H9 (cell line): Measurements from ENCODE around the gene GPX2. TPM values are rescaled to one million over a fixed set of nuclear protein-coding genes. Genes with fewer than 3 reads are reported as not detected.

Experiments used
- DNase-seq: peaks from one replicate; pipeline ENCODE4 v3.0.0-alpha.2; 2017
- H2AFZ ChIP-seq: one replicate; pipeline ENCODE4 v1.6.1; 2013; ENCODE audit warnings: mild to moderate bottlenecking, low read length, control low read depth, moderate library complexity
- H2AK5ac ChIP-seq: 2 replicates; pipeline ENCODE4 v1.6.1; 2013; ENCODE audit warnings: low read length, control low read depth, mixed read lengths; ENCODE audit not compliant: insufficient read length
- H2BK120ac ChIP-seq: one replicate; pipeline ENCODE4 v1.6.1; 2013; ENCODE audit warnings: low read depth, mild to moderate bottlenecking, low read length, control low read depth, inconsistent platforms; ENCODE audit not compliant: poor library complexity, severe bottlenecking
- H2BK12ac ChIP-seq: 2 replicates; pipeline ENCODE4 v1.6.1; 2013; ENCODE audit warnings: low read length, control low read depth, mixed read lengths, low read depth; ENCODE audit not compliant: insufficient read length
- H2BK15ac ChIP-seq: 2 replicates; pipeline ENCODE4 v1.6.1; 2013; ENCODE audit warnings: low read depth, low read length, control low read depth
- H2BK20ac ChIP-seq: one replicate; pipeline ENCODE4 v1.6.1; 2013; ENCODE audit warnings: low read depth, mild to moderate bottlenecking, low read length, control low read depth, inconsistent platforms; ENCODE audit not compliant: poor library complexity, severe bottlenecking
- H2BK5ac ChIP-seq: 2 replicates; pipeline ENCODE4 v1.6.1; 2013; ENCODE audit warnings: low read length, control low read depth, mixed read lengths; ENCODE audit not compliant: insufficient read length
- H3K14ac ChIP-seq: 2 replicates; pipeline ENCODE4 v1.6.1; 2013; ENCODE audit warnings: low read length, control low read depth; ENCODE audit not compliant: insufficient read depth
- H3K18ac ChIP-seq: 2 replicates; pipeline ENCODE4 v1.6.1; 2013; ENCODE audit warnings: low read depth, mild to moderate bottlenecking, mixed read lengths, low read length, control low read depth; ENCODE audit not compliant: insufficient read length
- H3K23ac ChIP-seq: 2 replicates; pipeline ENCODE4 v1.6.1; 2013; ENCODE audit warnings: low read length, control low read depth, mixed read lengths, low read depth; ENCODE audit not compliant: insufficient read length
- H3K23me2 ChIP-seq: 2 replicates; pipeline ENCODE4 v1.6.1; 2013; ENCODE audit warnings: low read depth, mild to moderate bottlenecking, mixed read lengths, low read length, control low read depth; ENCODE audit not compliant: insufficient read length, poor library complexity, severe bottlenecking
- H3K27ac ChIP-seq: 2 replicates; pipeline ENCODE4 v1.5.1; 2013; ENCODE audit warnings: low read length, control low read depth, mixed read lengths, low read depth; ENCODE audit not compliant: insufficient read length
- H3K27me3 ChIP-seq: 2 replicates; pipeline ENCODE4 v1.6.1; 2013; ENCODE audit warnings: low read length, control low read depth, inconsistent platforms; ENCODE audit not compliant: insufficient read depth
- H3K4ac ChIP-seq: 2 replicates; pipeline ENCODE4 v1.6.1; 2013; ENCODE audit warnings: low read depth, mild to moderate bottlenecking, control low read depth, inconsistent platforms, low read length, moderate library complexity
- H3K4me1 ChIP-seq: 2 replicates; pipeline ENCODE4 v1.6.1; 2013; ENCODE audit warnings: low read length, control low read depth, inconsistent platforms; ENCODE audit not compliant: insufficient read depth
- H3K4me2 ChIP-seq: 2 replicates; pipeline ENCODE4 v1.6.1; 2013; ENCODE audit warnings: low read length, control low read depth, mixed read lengths; ENCODE audit not compliant: insufficient read length, insufficient read depth
- H3K56ac ChIP-seq: 2 replicates; pipeline ENCODE4 v1.6.1; 2013; ENCODE audit warnings: low read depth, mild to moderate bottlenecking, mixed read lengths, low read length, control low read depth; ENCODE audit not compliant: insufficient read length
- H3K79me1 ChIP-seq: 2 replicates; pipeline ENCODE4 v1.6.1; 2013; ENCODE audit warnings: low read depth, mild to moderate bottlenecking, moderate library complexity, low read length, control low read depth, inconsistent platforms; ENCODE audit not compliant: insufficient read depth, poor library complexity, severe bottlenecking
- H3K79me2 ChIP-seq: 2 replicates; pipeline ENCODE4 v1.6.1; 2013; ENCODE audit warnings: low read length, control low read depth, inconsistent platforms; ENCODE audit not compliant: insufficient read depth
- H3K9ac ChIP-seq: 2 replicates; pipeline ENCODE4 v1.6.1; 2013; ENCODE audit warnings: low read length, control low read depth, mixed read lengths; ENCODE audit not compliant: insufficient read length; ENCODE audit errors: extremely low read depth
- H3K9me3 ChIP-seq: one replicate; pipeline ENCODE4 v1.6.1; 2013; ENCODE audit warnings: low read depth, low read length, inconsistent platforms; ENCODE audit not compliant: control insufficient read depth
- H3T11ph ChIP-seq: one replicate; pipeline ENCODE4 v1.6.1; 2013; ENCODE audit warnings: mild to moderate bottlenecking, low read length, control low read depth, inconsistent platforms
- H4K20me1 ChIP-seq: one replicate; pipeline ENCODE4 v1.6.1; 2013; ENCODE audit not compliant: control insufficient read depth, insufficient read length, insufficient read depth
- H4K5ac ChIP-seq: 2 replicates; pipeline ENCODE4 v1.6.1; 2013; ENCODE audit warnings: low read depth, mild to moderate bottlenecking, mixed read lengths, low read length, control low read depth; ENCODE audit not compliant: insufficient read length
- H4K8ac ChIP-seq: replicated peaks from 2 replicates; pipeline ENCODE4 v1.6.1; 2013; ENCODE audit warnings: low read length, control low read depth, mixed read lengths, low read depth; ENCODE audit not compliant: insufficient read length
- H4K91ac ChIP-seq: 2 replicates; pipeline ENCODE4 v1.6.1; 2013; ENCODE audit warnings: low read depth, mild to moderate bottlenecking, moderate library complexity, mixed read lengths, low read length, control low read depth; ENCODE audit not compliant: insufficient read length
- H3K27ac Mint-ChIP-seq, 3 experiments: 2 replicates in 2 of 3; 3 replicates in 1 of 3; pipeline ENCODE4 v1.8.0; 2020 to 2021; ENCODE audit warnings: mixed read lengths in 3 of 3, mild to moderate bottlenecking in 1 of 3, moderate library complexity in 1 of 3
- H3K27me3 Mint-ChIP-seq: 2 replicates; pipeline ENCODE4 v1.8.0; 2021; ENCODE audit warnings: low read depth, mild to moderate bottlenecking, moderate library complexity, mixed read lengths
- H3K36me3 Mint-ChIP-seq, 3 experiments: 2 replicates in 2 of 3; 3 replicates in 1 of 3; pipeline ENCODE4 v1.8.0; 2020 to 2021; ENCODE audit warnings: low read depth in 3 of 3, mixed read lengths in 3 of 3; ENCODE audit not compliant: insufficient read depth in 1 of 3
- H3K4me1 Mint-ChIP-seq, 2 experiments: 2 replicates each; pipeline ENCODE4 v1.8.0; 2020; ENCODE audit warnings: mixed read lengths in 2 of 2
- H3K4me3 Mint-ChIP-seq, 2 experiments: 2 replicates in 1 of 2; 3 replicates in 1 of 2; pipeline ENCODE4 v1.8.0; 2020 to 2021; ENCODE audit warnings: mild to moderate bottlenecking in 2 of 2, mixed read lengths in 2 of 2, moderate library complexity in 1 of 2
- H3K9me3 Mint-ChIP-seq, 2 experiments: 2 replicates in 1 of 2; 3 replicates in 1 of 2; pipeline ENCODE4 v1.8.0; 2020; ENCODE audit warnings: mild to moderate bottlenecking in 2 of 2, mixed read lengths in 2 of 2, moderate library complexity in 1 of 2
- CTCF ChIP-seq: fragments of 200-600 bp; sonication (generic); conservative IDR thresholded peaks from 3 replicates; pipeline ENCODE4 v1.8.0; 2021; ENCODE audit warnings: antibody characterized with exemption, mild to moderate bottlenecking
- WGBS: extraction: QIAGEN DNeasy Blood & Tissue Kit; methylation state at CpG from one replicate; pipeline ENCODE4 v1.1.7; 2013; ENCODE audit warnings: missing lambda C conversion rate, low lambda C conversion rate, mixed read lengths; ENCODE audit not compliant: insufficient read length; ENCODE audit errors: extremely low coverage; 5-methylcytosine and 5-hydroxymethylcytosine counted together
- total RNA-seq: library from RNA; stranded (reverse); gene quantifications from 2 replicates; pipeline ENCODE4 v1.2.1, GENCODE V29; 2021

The GPX2 gene
- total RNA-seq, 1 experiment from 2014 or later: 0.79 TPM

- no peak overlapping the region for H3K56ac ChIP-seq
- no peak overlapping the region for H3K9ac ChIP-seq
- H3K4me3 Mint-ChIP-seq: no peak overlapping the region
- no peaks in the 10 kb centered on the region for H4K20me1 ChIP-seq
- no peak overlapping the region for H3T11ph ChIP-seq
- WGBS: no CpG with 5 or more reads among the region's 8 CpGs
- DNase-seq: no peak
- no peaks in the 10 kb centered on the region for H3K27me3 Mint-ChIP-seq
- no peak overlapping the region for H2BK12ac ChIP-seq
- H3K27ac Mint-ChIP-seq: no peak overlapping the region
- H4K5ac ChIP-seq: no peak overlapping the region
- no peaks in the 10 kb centered on the region for H3K23me2 ChIP-seq
- no peak overlapping the region for H3K14ac ChIP-seq
- H2BK5ac ChIP-seq: no peak overlapping the region
- TF ChIP-seq CTCF: no peak
- no peak overlapping the region for H2BK15ac ChIP-seq
- H3K9me3 Mint-ChIP-seq: no peaks in the 10 kb centered on the region
- H3K23ac ChIP-seq: no peak overlapping the region
- peaks cover 15 to 20% of the 10 kb centered on the region in 2 experiments for H3K4me1 Mint-ChIP-seq
- no peaks in the 10 kb centered on the region for H3K79me1 ChIP-seq
- no peak overlapping the region for H2BK20ac ChIP-seq
- H4K91ac ChIP-seq: no peak overlapping the region
- no peak overlapping the region for H2AK5ac ChIP-seq
- no peak overlapping the region for H2AFZ ChIP-seq
- H2BK120ac ChIP-seq: no peak overlapping the region
- H3K79me2 ChIP-seq: no peaks in the 10 kb centered on the region
- no peaks in the 10 kb centered on the region for H3K4me1 ChIP-seq
- H3K36me3 Mint-ChIP-seq: peaks cover 14 to 71% (median 51%) of the 10 kb centered on the region in 3 experiments
- H4K8ac ChIP-seq: no peak overlapping the region
- no peaks in the 10 kb centered on the region for H3K27me3 ChIP-seq
- no peak overlapping the region for H3K4me2 ChIP-seq
- H3K9me3 ChIP-seq: no peaks in the 10 kb centered on the region
- H3K18ac ChIP-seq: no peak overlapping the region
- H3K27ac ChIP-seq: no peak overlapping the region
- H3K4ac ChIP-seq: no peak overlapping the region
These were observed 6.2 kb upstream of the GPX2 start for GRCh38 chr14:64948612-64949210.
